SK-N-SH (cell line): ENCODE results near the gene HSD17B1. TPM values are rescaled to one million over a fixed set of nuclear protein-coding genes. Genes with fewer than 3 reads are reported as not detected.

Experiments used
- CTCF ChIA-PET: fragments of 300-600, 350-600 bp; formaldehyde crosslinking; extraction: SDS; loops from one replicate; lab custom pipeline; 2021; lab: Yijun Ruan, JAX
- POLR2A ChIA-PET: fragments of 350-600 bp; sonication (Branson Sonifier 250); formaldehyde crosslinking; extraction: SDS; loops from one replicate; lab custom pipeline; 2020; ENCODE audit warnings: antibody characterized with exemption, inconsistent platforms; lab: Yijun Ruan, JAX
- DNase-seq: peaks from one replicate; pipeline ENCODE4 v3.0.0; 2012
- H2AFZ ChIP-seq: fragments of 200-600 bp; sonication (generic); 2 replicates; pipeline ENCODE4 v1.8.1; 2016; ENCODE audit warnings: antibody characterized with exemption, mild to moderate bottlenecking, low read depth
- H3F3A ChIP-seq: fragments of 200-600 bp; sonication (generic); replicated peaks from 2 replicates; pipeline ENCODE3; 2016; ENCODE audit warnings: antibody characterized with exemption, mild to moderate bottlenecking; ENCODE audit not compliant: insufficient read depth
- H3K27ac ChIP-seq, 2 experiments: fragments of 200-500 bp in 1 of 2; fragments of 200-600 bp in 1 of 2; sonication (Bioruptor generic) in 1 of 2; sonication (generic), shearing (Covaris generic) in 1 of 2; 2 replicates each; pipeline versions ENCODE4 v1.5.1 to v1.6.1; 2014 to 2016; ENCODE audit warnings: low read depth in 2 of 2, inconsistent platforms in 1 of 2, low read length in 1 of 2, mild to moderate bottlenecking in 1 of 2, mixed read lengths in 1 of 2
- H3K27me3 ChIP-seq: fragments of 200-600 bp; sonication (generic), shearing (Covaris generic); 2 replicates; pipeline ENCODE4 v1.6.1; 2016; ENCODE audit warnings: mixed run types; ENCODE audit not compliant: insufficient read depth
- H3K36me3 ChIP-seq, 2 experiments: fragments of 200-500 bp in 1 of 2; fragments of 200-600 bp in 1 of 2; sonication (Bioruptor generic) in 1 of 2; sonication (generic) in 1 of 2; replicated peaks in 1 of 2; 2 replicates each; pipeline versions ENCODE3 to v1.5.1; 2014 to 2016; ENCODE audit warnings: low read length in 1 of 2, mild to moderate bottlenecking in 1 of 2; ENCODE audit not compliant: insufficient read depth in 2 of 2, control insufficient read depth in 1 of 2
- H3K4me1 ChIP-seq, 2 experiments: fragments of 200-500 bp in 1 of 2; fragments of 200-600 bp in 1 of 2; sonication (Bioruptor generic) in 1 of 2; sonication (generic), shearing (Covaris generic) in 1 of 2; 2 replicates each; pipeline versions ENCODE4 v1.5.1 to v1.6.1; 2014 to 2016; ENCODE audit warnings: low read depth in 1 of 2, low read length in 1 of 2, mixed run types in 1 of 2; ENCODE audit not compliant: insufficient read depth in 2 of 2, control insufficient read depth in 1 of 2
- H3K4me2 ChIP-seq: fragments of 200-600 bp; sonication (generic), shearing (Covaris generic); 2 replicates; pipeline ENCODE4 v1.6.1; 2017; ENCODE audit warnings: mixed run types
- H3K4me3 ChIP-seq, 2 experiments: fragments of 200-500 bp in 1 of 2; fragments of 200-600 bp in 1 of 2; sonication (Bioruptor generic) in 1 of 2; sonication (generic), shearing (Covaris generic) in 1 of 2; 2 replicates each; pipeline versions ENCODE4 v1.5.1 to v1.8.1; 2014 to 2016; ENCODE audit warnings: low read depth in 2 of 2, inconsistent platforms in 1 of 2, low read length in 1 of 2, mild to moderate bottlenecking in 1 of 2, mixed read lengths in 1 of 2, moderate library complexity in 1 of 2
- H3K79me2 ChIP-seq: fragments of 200-600 bp; sonication (generic); 2 replicates; pipeline ENCODE4 v1.8.1; 2017; ENCODE audit warnings: mild to moderate bottlenecking; ENCODE audit not compliant: insufficient read depth
- H3K9ac ChIP-seq: fragments of 200-600 bp; sonication (generic); 2 replicates; pipeline ENCODE4 v1.6.1; 2017; ENCODE audit warnings: mixed run types
- H3K9me2 ChIP-seq: fragments of 200-600 bp; sonication (generic); 2 replicates; pipeline ENCODE4 v1.6.1; 2017; ENCODE audit warnings: mixed run types
- H3K9me3 ChIP-seq: fragments of 200-600 bp; sonication (generic); 2 replicates; pipeline ENCODE4 v1.6.1; 2017; ENCODE audit warnings: mixed run types, mild to moderate bottlenecking, moderate library complexity
- H4K20me1 ChIP-seq: fragments of 200-600 bp; sonication (generic); 2 replicates; pipeline ENCODE4 v1.6.1; 2017; ENCODE audit warnings: mild to moderate bottlenecking, mixed run types; ENCODE audit not compliant: insufficient read depth
- CHD2 ChIP-seq: fragments of 150-350 bp; IDR thresholded peaks from 2 replicates; pipeline ENCODE4 v1.6.1; 2018; ENCODE audit warnings: low read length; ENCODE audit not compliant: partially characterized antibody
- EZH2phosphoT487 ChIP-seq: fragments of 200-600 bp; sonication (generic); IDR thresholded peaks from 2 replicates; pipeline ENCODE4 v1.6.1; 2017; ENCODE audit warnings: low read depth, mixed run types, mild to moderate bottlenecking, antibody characterized with exemption, moderate library complexity, borderline replicate concordance
- GABPA ChIP-seq: IDR thresholded peaks from 2 replicates; pipeline ENCODE4 v1.4.0; 2012; ENCODE audit warnings: low read depth, mild to moderate bottlenecking
- GATA2 ChIP-seq: sonication (generic); formaldehyde crosslinking; IDR thresholded peaks from 2 replicates; pipeline ENCODE4 v1.5.0; 2020; ENCODE audit warnings: mild to moderate bottlenecking, missing genetic modification reagents
- MEF2A ChIP-seq: IDR thresholded peaks from 2 replicates; pipeline ENCODE4 v1.4.0; 2012; ENCODE audit warnings: low read depth, borderline replicate concordance
- MXI1 ChIP-seq: IDR thresholded peaks from 2 replicates; pipeline ENCODE4 v1.6.1; 2012; ENCODE audit warnings: mild to moderate bottlenecking, low read depth, low read length, improper control_type of control experiment
- NRF1 ChIP-seq: IDR thresholded peaks from 2 replicates; pipeline ENCODE4 v1.6.1; 2012; ENCODE audit warnings: low read depth, mild to moderate bottlenecking, low read length
- POLR2AphosphoS5 ChIP-seq: IDR thresholded peaks from 2 replicates; pipeline ENCODE4 v1.6.1; 2012; ENCODE audit warnings: low read depth, low read length
- RXRA ChIP-seq: IDR thresholded peaks from 2 replicates; pipeline ENCODE4 v1.4.0; 2012; ENCODE audit warnings: low read depth, mild to moderate bottlenecking, borderline replicate concordance
- SIN3A ChIP-seq: IDR thresholded peaks from 2 replicates; pipeline ENCODE4 v1.6.1; 2012; ENCODE audit warnings: low read depth, mild to moderate bottlenecking, low read length, moderate library complexity, borderline replicate concordance
- SMC3 ChIP-seq: IDR thresholded peaks from 2 replicates; pipeline ENCODE4 v1.6.1; 2012; ENCODE audit warnings: low read depth, low read length, improper control_type of control experiment
- TAF1 ChIP-seq: IDR thresholded peaks from 2 replicates; pipeline ENCODE4 v1.6.1; 2012; ENCODE audit warnings: low read depth, mild to moderate bottlenecking, low read length, moderate library complexity, borderline replicate concordance
- TEAD4 ChIP-seq: IDR thresholded peaks from 2 replicates; pipeline ENCODE4 v1.4.0; 2012; ENCODE audit warnings: mild to moderate bottlenecking, borderline replicate concordance; ENCODE audit not compliant: insufficient read depth
- YY1 ChIP-seq: IDR thresholded peaks from 2 replicates; pipeline ENCODE4 v1.4.0; 2012; ENCODE audit warnings: low read depth, mild to moderate bottlenecking
- WGBS: methylation state at CpG from one replicate; pipeline ENCODE4 v1.1.6; 2017; ENCODE audit warnings: low lambda C conversion rate; 5-methylcytosine and 5-hydroxymethylcytosine counted together
- polyA plus RNA-seq, 3 experiments: library from polyadenylated mRNA; depleted of rRNA; stranded (reverse); fragments of >200 nt; gene quantifications; 2 replicates each; pipeline ENCODE4 v1.2.3, GENCODE V29; 2012
- TF ChIP-seq, protein P1 (sequence below): fragments of 150-350 bp; IDR thresholded peaks from 2 replicates; pipeline ENCODE4 v1.6.1; 2017; ENCODE audit warnings: antibody characterized with exemption, low read length, low read depth, borderline replicate concordance
- TF ChIP-seq, protein P2 (sequence below): fragments of 150-350 bp; IDR thresholded peaks from 2 replicates; pipeline ENCODE4 v1.6.1; 2016; ENCODE audit warnings: mild to moderate bottlenecking, low read depth, low read length
- TF ChIP-seq, protein P3 (sequence below): fragments of 200-600 bp; sonication (generic); IDR thresholded peaks from 2 replicates; pipeline ENCODE4 v1.6.1; 2017; ENCODE audit warnings: antibody characterized with exemption, mild to moderate bottlenecking, moderate library complexity
- TF ChIP-seq, protein P4 (sequence below): IDR thresholded peaks from 2 replicates; pipeline ENCODE4 v1.4.0; 2012; ENCODE audit warnings: low read depth, borderline replicate concordance
- TF ChIP-seq, protein P5 (sequence below): IDR thresholded peaks from 2 replicates; pipeline ENCODE4 v1.6.1; 2012; ENCODE audit warnings: mild to moderate bottlenecking, low read depth, low read length, moderate library complexity

Gene HSD17B1
- polyA plus RNA-seq, 1 of the 3 experiments (the other 2 are of a cell fraction) = 1.3 TPM

DNA sequence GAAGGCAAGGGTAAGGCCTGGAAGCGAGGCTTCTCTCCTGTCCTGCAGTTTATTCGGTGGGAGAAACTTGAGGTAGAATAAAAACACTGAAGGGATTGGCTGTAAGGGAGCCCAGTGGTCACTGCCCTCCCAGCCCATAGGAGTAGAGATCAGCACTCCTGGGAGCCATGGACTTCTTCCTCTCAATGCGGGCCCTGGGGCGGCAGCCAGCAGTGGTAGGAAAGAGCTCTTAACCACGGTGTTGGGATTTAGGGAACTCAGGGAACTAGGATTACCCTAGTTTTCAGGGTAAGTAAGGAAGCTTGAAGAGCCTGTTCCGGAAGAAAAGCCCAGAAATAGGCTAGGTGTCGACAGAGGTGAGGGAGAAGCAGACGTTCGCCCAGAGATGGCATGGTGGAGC, 40.5 kb upstream of the HSD17B1 start (continued):
- TF ChIP-seq, protein P1, sequence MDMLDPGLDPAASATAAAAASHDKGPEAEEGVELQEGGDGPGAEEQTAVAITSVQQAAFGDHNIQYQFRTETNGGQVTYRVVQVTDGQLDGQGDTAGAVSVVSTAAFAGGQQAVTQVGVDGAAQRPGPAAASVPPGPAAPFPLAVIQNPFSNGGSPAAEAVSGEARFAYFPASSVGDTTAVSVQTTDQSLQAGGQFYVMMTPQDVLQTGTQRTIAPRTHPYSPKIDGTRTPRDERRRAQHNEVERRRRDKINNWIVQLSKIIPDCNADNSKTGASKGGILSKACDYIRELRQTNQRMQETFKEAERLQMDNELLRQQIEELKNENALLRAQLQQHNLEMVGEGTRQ = no peak
- no peak for TF ChIP-seq CHD2
- TF ChIP-seq SMC3 = no peak

DNA sequence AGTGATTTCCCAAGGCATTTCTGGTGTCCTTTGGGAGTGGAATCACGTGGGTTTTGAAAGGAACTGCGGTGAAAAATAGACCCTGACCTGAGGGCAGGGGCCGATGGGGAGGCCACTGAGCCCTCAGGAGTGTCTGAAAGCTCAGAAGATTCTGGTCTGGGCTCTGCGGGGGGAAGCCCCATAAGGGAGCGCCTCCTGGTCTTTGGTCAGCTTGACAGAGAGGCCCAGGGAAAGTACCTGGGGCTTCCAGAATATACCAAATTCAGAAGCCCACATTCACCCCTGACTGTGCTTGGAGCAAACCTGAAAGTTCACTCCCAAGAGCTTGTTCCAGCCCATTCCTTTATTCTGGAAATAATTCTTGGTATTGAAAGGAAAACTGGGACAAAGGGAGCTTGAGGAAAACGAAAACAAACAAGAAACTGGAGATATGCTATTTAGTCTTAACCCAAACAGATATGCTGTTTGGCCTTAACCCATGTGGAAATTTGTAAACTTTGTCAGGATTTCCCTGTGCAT, 39.9 kb upstream of the HSD17B1 start:
- Histone ChIP-seq H3F3A (peaks cover 7% of the 10 kb centered on the region), H2AFZ (no peak overlapping the region), H3K27me3 (no peaks in the 10 kb centered on the region), H3K79me2 (no peaks in the 10 kb centered on the region), H3K27ac (no peak overlapping the region), H3K4me1 (peaks cover 5 to 6% of the 10 kb centered on the region in 2 experiments; a peak in 3 of 4 replicates), H4K20me1 (no peaks in the 10 kb centered on the region), H3K36me3 (peaks cover under 1 to 29% of the 10 kb centered on the region in 2 experiments), H3K4me2 (no peak overlapping the region), H3K9ac (no peak overlapping the region), H3K4me3 (no peak overlapping the region), H3K9me3 (no peaks in the 10 kb centered on the region), H3K9me2 (no peaks in the 10 kb centered on the region)
- TF ChIP-seq, protein P2, sequence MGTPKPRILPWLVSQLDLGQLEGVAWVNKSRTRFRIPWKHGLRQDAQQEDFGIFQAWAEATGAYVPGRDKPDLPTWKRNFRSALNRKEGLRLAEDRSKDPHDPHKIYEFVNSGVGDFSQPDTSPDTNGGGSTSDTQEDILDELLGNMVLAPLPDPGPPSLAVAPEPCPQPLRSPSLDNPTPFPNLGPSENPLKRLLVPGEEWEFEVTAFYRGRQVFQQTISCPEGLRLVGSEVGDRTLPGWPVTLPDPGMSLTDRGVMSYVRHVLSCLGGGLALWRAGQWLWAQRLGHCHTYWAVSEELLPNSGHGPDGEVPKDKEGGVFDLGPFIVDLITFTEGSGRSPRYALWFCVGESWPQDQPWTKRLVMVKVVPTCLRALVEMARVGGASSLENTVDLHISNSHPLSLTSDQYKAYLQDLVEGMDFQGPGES = no peak
- TF ChIP-seq NRF1 = no peak
- TF ChIP-seq, protein P3, sequence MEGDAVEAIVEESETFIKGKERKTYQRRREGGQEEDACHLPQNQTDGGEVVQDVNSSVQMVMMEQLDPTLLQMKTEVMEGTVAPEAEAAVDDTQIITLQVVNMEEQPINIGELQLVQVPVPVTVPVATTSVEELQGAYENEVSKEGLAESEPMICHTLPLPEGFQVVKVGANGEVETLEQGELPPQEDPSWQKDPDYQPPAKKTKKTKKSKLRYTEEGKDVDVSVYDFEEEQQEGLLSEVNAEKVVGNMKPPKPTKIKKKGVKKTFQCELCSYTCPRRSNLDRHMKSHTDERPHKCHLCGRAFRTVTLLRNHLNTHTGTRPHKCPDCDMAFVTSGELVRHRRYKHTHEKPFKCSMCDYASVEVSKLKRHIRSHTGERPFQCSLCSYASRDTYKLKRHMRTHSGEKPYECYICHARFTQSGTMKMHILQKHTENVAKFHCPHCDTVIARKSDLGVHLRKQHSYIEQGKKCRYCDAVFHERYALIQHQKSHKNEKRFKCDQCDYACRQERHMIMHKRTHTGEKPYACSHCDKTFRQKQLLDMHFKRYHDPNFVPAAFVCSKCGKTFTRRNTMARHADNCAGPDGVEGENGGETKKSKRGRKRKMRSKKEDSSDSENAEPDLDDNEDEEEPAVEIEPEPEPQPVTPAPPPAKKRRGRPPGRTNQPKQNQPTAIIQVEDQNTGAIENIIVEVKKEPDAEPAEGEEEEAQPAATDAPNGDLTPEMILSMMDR = no peak
- TF ChIP-seq POLR2AphosphoS5 = no peak
- no peak for TF ChIP-seq TAF1
- no peak for TF ChIP-seq MEF2A
- TF ChIP-seq SIN3A = no peak
- TF ChIP-seq TEAD4 = no peak
- TF ChIP-seq, protein P4, sequence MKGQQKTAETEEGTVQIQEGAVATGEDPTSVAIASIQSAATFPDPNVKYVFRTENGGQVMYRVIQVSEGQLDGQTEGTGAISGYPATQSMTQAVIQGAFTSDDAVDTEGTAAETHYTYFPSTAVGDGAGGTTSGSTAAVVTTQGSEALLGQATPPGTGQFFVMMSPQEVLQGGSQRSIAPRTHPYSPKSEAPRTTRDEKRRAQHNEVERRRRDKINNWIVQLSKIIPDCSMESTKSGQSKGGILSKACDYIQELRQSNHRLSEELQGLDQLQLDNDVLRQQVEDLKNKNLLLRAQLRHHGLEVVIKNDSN = no peak
- TF ChIP-seq, protein P1 = no peak
- TF ChIP-seq, protein P5, sequence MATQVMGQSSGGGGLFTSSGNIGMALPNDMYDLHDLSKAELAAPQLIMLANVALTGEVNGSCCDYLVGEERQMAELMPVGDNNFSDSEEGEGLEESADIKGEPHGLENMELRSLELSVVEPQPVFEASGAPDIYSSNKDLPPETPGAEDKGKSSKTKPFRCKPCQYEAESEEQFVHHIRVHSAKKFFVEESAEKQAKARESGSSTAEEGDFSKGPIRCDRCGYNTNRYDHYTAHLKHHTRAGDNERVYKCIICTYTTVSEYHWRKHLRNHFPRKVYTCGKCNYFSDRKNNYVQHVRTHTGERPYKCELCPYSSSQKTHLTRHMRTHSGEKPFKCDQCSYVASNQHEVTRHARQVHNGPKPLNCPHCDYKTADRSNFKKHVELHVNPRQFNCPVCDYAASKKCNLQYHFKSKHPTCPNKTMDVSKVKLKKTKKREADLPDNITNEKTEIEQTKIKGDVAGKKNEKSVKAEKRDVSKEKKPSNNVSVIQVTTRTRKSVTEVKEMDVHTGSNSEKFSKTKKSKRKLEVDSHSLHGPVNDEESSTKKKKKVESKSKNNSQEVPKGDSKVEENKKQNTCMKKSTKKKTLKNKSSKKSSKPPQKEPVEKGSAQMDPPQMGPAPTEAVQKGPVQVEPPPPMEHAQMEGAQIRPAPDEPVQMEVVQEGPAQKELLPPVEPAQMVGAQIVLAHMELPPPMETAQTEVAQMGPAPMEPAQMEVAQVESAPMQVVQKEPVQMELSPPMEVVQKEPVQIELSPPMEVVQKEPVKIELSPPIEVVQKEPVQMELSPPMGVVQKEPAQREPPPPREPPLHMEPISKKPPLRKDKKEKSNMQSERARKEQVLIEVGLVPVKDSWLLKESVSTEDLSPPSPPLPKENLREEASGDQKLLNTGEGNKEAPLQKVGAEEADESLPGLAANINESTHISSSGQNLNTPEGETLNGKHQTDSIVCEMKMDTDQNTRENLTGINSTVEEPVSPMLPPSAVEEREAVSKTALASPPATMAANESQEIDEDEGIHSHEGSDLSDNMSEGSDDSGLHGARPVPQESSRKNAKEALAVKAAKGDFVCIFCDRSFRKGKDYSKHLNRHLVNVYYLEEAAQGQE = no peak
- TF ChIP-seq MXI1 = no peak
- TF ChIP-seq GATA2 (CRISPR knock-in tag) = no peak
- TF ChIP-seq EZH2phosphoT487 = no peak
- no peak for TF ChIP-seq RXRA
- no peak for TF ChIP-seq GABPA
- no peak for TF ChIP-seq YY1
- POLR2A ChIA-PET = interaction anchor here (0.8 to 1.3 kb wide), 2 partner anchors 23 to 462 kb away, joined by 3 read pairs; partner anchors contain the start of gene NAGLU
- DNase-seq = no peak
- CTCF ChIA-PET = interaction anchor here (1.0 to 3.1 kb wide), 2 partner anchors 14 to 53 kb away, joined by 3 to 17 read pairs; no protein-coding TSS in a partner anchor
- 89% methylated on average over 6 of the region's 6 CpGs for WGBS
